ENCODE results near the gene ITCH.
"Not testable (repeated sequence)": the region's sequence is repeated elsewhere in the genome, so short reads cannot be mapped to it uniquely, and the experiment has no call there.

ITCH gene

DNA sequence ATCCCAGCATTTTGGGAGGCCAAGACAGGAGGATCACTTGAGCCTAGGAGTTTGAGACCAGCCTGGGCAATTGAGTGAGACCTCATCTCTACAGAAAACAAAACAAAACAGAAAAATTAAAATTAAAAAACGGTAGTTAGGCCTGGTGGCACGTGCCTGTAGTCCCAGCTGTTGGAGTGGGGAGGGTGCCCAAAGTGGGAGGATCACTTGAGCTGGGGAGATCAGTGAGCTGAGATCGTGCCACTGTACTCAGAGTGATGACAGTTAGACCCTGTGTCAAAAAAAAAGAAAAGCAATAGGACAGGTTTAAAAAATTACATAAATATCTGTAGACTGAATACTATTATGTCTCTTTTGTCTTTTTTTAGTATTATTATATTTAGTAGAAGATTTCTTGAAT is 64.3 kb downstream of the ITCH start:
- Histone ChIP-seq H3K18ac (ENCODE audit: low read length) (no peak overlapping the region), H3K79me1 (ENCODE audit: low read length) (no peaks in the 10 kb centered on the region), H3K4me2 (ENCODE audit: low read length) (no peak overlapping the region), H3K9ac (ENCODE audit: low read length) (no peak overlapping the region), H2AFZ (ENCODE audit: insufficient read depth, low read length, poor library complexity) (no peak overlapping the region), H4K12ac (ENCODE audit: low read depth, low read length) (no peak overlapping the region), H3K4ac (ENCODE audit: low read depth, low read length) (no peak overlapping the region), H3K4me3 (ENCODE audit: low read depth, low read length) (no peak overlapping the region), H3K27me3 (ENCODE audit: insufficient read depth, low read length) (no peaks in the 10 kb centered on the region), H2AK5ac (ENCODE audit: low read length) (no peak overlapping the region), H2BK5ac (ENCODE audit: low read depth, low read length, poor library complexity) (no peak overlapping the region), H3K14ac (ENCODE audit: low read length) (no peak overlapping the region), H4K91ac (ENCODE audit: low read depth, low read length) (no peak overlapping the region), H3K23ac (ENCODE audit: low read length) (no peak overlapping the region), H3K27ac (ENCODE audit: low read depth, low read length) (no peak overlapping the region), H2BK12ac (ENCODE audit: low read length) (no peak overlapping the region), H3K36me3 (ENCODE audit: control insufficient read depth in 1 of 2, insufficient read depth in 2 of 2, low read length in 2 of 2) (peaks cover 24 to 26% of the 10 kb centered on the region in 2 experiments), H3K4me1 (ENCODE audit: control insufficient read depth in 1 of 2, insufficient read depth in 2 of 2, low read length in 2 of 2) (no peaks in the 10 kb centered on the region), H4K8ac (ENCODE audit: low read depth, low read length) (no peak overlapping the region), H3K9me3 (ENCODE audit: insufficient read depth, low read depth, low read length) (no peaks in the 10 kb centered on the region), H2BK120ac (ENCODE audit: insufficient read depth, low read length, poor library complexity) (no peak overlapping the region), H3K79me2 (ENCODE audit: control insufficient read depth, insufficient read depth, low read length, poor library complexity) (no peaks in the 10 kb centered on the region)
- WGBS (ENCODE audit: extremely low coverage, insufficient coverage, insufficient read length): no CpG with 5 or more reads among the region's 3 CpGs
- DNase-seq: no peak

DNA sequence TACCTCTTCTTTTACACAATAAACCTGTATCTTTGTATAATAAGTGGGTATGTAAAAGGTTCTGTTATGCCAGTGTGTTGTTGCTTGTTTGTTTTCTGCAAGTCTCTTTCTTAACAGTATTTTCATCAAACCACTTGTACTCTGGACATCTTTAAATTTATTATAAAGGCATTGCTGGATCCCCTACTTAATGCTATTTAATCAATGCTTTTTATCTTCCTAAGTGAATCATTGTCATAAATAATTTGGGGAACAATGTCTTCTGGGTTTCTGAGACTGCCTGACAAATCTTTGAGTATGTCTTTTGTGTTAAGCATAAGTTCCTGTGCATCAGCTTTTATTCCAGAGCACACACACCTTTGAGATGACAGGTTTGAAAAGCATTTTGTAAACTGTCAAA is 64.7 kb downstream of the ITCH start:
- Histone ChIP-seq H3K4me1 (ENCODE audit: control insufficient read depth in 1 of 2, insufficient read depth in 2 of 2, low read length in 2 of 2) (no peaks in the 10 kb centered on the region), H2BK12ac (ENCODE audit: low read length) (no peak overlapping the region), H3K4me2 (ENCODE audit: low read length) (no peak overlapping the region), H3K14ac (ENCODE audit: low read length) (no peak overlapping the region), H3K4me3 (ENCODE audit: low read depth, low read length) (no peak overlapping the region), H3K79me2 (ENCODE audit: control insufficient read depth, insufficient read depth, low read length, poor library complexity) (no peaks in the 10 kb centered on the region), H3K27me3 (ENCODE audit: insufficient read depth, low read length) (no peaks in the 10 kb centered on the region), H3K9me3 (ENCODE audit: insufficient read depth, low read depth, low read length) (no peaks in the 10 kb centered on the region), H2BK120ac (ENCODE audit: insufficient read depth, low read length, poor library complexity) (no peak overlapping the region), H3K79me1 (ENCODE audit: low read length) (no peaks in the 10 kb centered on the region), H2BK5ac (ENCODE audit: low read depth, low read length, poor library complexity) (no peak overlapping the region), H3K23ac (ENCODE audit: low read length) (no peak overlapping the region), H2AK5ac (ENCODE audit: low read length) (no peak overlapping the region), H4K12ac (ENCODE audit: low read depth, low read length) (no peak overlapping the region), H3K4ac (ENCODE audit: low read depth, low read length) (no peak overlapping the region), H3K36me3 (ENCODE audit: control insufficient read depth in 1 of 2, insufficient read depth in 2 of 2, low read length in 2 of 2) (peaks cover 26 to 29% of the 10 kb centered on the region in 2 experiments), H4K91ac (ENCODE audit: low read depth, low read length) (no peak overlapping the region), H3K18ac (ENCODE audit: low read length) (no peak overlapping the region), H3K27ac (ENCODE audit: low read depth, low read length) (no peak overlapping the region), H2AFZ (ENCODE audit: insufficient read depth, low read length, poor library complexity) (no peak overlapping the region), H4K8ac (ENCODE audit: low read depth, low read length) (no peak overlapping the region), H3K9ac (ENCODE audit: low read length) (no peak overlapping the region)
- DNase-seq: no peak

DNA sequence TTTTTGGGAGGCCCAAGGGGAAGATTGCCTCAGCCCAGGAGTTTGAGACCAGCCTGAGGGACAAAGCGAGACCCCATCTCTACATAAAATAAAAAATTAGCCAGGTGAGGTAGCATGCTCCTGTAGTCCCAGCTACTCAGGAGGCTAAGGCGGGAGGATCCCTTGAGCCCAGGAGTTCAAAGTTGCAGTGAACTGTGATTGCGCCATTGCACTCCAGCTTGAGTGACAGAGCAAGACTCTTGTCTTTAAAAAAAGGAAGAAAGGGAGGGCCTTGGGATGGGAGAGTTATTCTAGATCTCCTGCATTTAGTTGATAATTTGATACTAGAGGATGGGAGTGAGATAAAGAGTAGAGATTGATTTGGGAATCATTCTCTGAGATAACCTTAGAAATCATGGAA is 68.1 kb downstream of the ITCH start:
- no peak overlapping the region for H3K27ac ChIP-seq (ENCODE audit: low read depth, low read length)
- no peak overlapping the region for H4K8ac ChIP-seq (ENCODE audit: low read depth, low read length)
- H3K27me3 ChIP-seq (ENCODE audit: insufficient read depth, low read length): no peaks in the 10 kb centered on the region
- WGBS (ENCODE audit: extremely low coverage, insufficient coverage, insufficient read length): no CpG with 5 or more reads among the region's 3 CpGs
- no peak overlapping the region for H3K23ac ChIP-seq (ENCODE audit: low read length)
- H3K4ac ChIP-seq (ENCODE audit: low read depth, low read length): no peak overlapping the region
- no peak overlapping the region for H3K4me2 ChIP-seq (ENCODE audit: low read length)
- H3K18ac ChIP-seq (ENCODE audit: low read length): no peak overlapping the region
- H4K91ac ChIP-seq (ENCODE audit: low read depth, low read length): no peak overlapping the region
- no peak for DNase-seq
- no peaks in the 10 kb centered on the region for H3K4me1 ChIP-seq (ENCODE audit: control insufficient read depth in 1 of 2, insufficient read depth in 2 of 2, low read length in 2 of 2)
- no peak overlapping the region for H3K14ac ChIP-seq (ENCODE audit: low read length)
- no peaks in the 10 kb centered on the region for H3K9me3 ChIP-seq (ENCODE audit: insufficient read depth, low read depth, low read length)
- H2BK5ac ChIP-seq (ENCODE audit: low read depth, low read length, poor library complexity): no peak overlapping the region
- H3K36me3 ChIP-seq (ENCODE audit: control insufficient read depth in 1 of 2, insufficient read depth in 2 of 2, low read length in 2 of 2): peaks cover 13 to 18% of the 10 kb centered on the region in 2 experiments
- no peak overlapping the region for H2AK5ac ChIP-seq (ENCODE audit: low read length)
- no peak overlapping the region for H2BK12ac ChIP-seq (ENCODE audit: low read length)
- H3K9ac ChIP-seq (ENCODE audit: low read length): no peak overlapping the region
- H3K79me2 ChIP-seq (ENCODE audit: control insufficient read depth, insufficient read depth, low read length, poor library complexity): no peaks in the 10 kb centered on the region
- no peaks in the 10 kb centered on the region for H3K79me1 ChIP-seq (ENCODE audit: low read length)
- H4K12ac ChIP-seq (ENCODE audit: low read depth, low read length): no peak overlapping the region
- H3K4me3 ChIP-seq (ENCODE audit: low read depth, low read length): no peak overlapping the region
- no peak overlapping the region for H2BK120ac ChIP-seq (ENCODE audit: insufficient read depth, low read length, poor library complexity)
- no peak overlapping the region for H2AFZ ChIP-seq (ENCODE audit: insufficient read depth, low read length, poor library complexity)

DNA sequence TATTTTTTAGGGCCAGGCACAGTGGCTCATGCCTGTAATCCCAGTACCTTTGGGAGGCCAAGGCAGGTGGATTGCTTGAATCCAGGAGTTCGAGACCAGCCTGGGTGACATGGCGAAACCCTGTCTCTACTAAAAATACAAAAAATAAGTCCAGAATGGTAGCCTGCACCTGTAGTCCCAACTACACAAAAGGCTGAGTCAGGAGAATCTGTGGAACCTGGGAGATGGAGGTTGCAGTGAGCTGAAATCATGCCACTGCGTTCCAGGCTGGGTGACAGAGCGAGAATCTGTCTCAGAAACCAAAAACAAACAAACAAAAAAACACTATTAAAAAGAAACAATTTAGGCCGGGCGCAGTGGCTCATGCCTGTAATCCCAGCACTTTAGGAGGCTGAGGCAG is 69.6 kb downstream of the ITCH start:
- not testable (repeated sequence) for H2AK5ac ChIP-seq (ENCODE audit: low read length)

More for the DNA sequence above, 69.6 kb downstream of the ITCH start:
- not testable (repeated sequence) for H2BK12ac ChIP-seq (ENCODE audit: low read length); H3K18ac ChIP-seq (ENCODE audit: low read length); H2AFZ ChIP-seq (ENCODE audit: insufficient read depth, low read length, poor library complexity); H3K14ac ChIP-seq (ENCODE audit: low read length); H4K12ac ChIP-seq (ENCODE audit: low read depth, low read length); H3K79me2 ChIP-seq (ENCODE audit: control insufficient read depth, insufficient read depth, low read length, poor library complexity); H3K9ac ChIP-seq (ENCODE audit: low read length); H3K4ac ChIP-seq (ENCODE audit: low read depth, low read length); H3K9me3 ChIP-seq (ENCODE audit: insufficient read depth, low read depth, low read length); DNase-seq; H3K27me3 ChIP-seq (ENCODE audit: insufficient read depth, low read length); H3K4me1 ChIP-seq (ENCODE audit: control insufficient read depth in 1 of 2, insufficient read depth in 2 of 2, low read length in 2 of 2); H3K27ac ChIP-seq (ENCODE audit: low read depth, low read length); H3K4me2 ChIP-seq (ENCODE audit: low read length); H2BK5ac ChIP-seq (ENCODE audit: low read depth, low read length, poor library complexity); H3K23ac ChIP-seq (ENCODE audit: low read length); H4K91ac ChIP-seq (ENCODE audit: low read depth, low read length); H4K8ac ChIP-seq (ENCODE audit: low read depth, low read length); H3K4me3 ChIP-seq (ENCODE audit: low read depth, low read length); H2BK120ac ChIP-seq (ENCODE audit: insufficient read depth, low read length, poor library complexity); H3K79me1 ChIP-seq (ENCODE audit: low read length)
- WGBS (ENCODE audit: extremely low coverage, insufficient coverage, insufficient read length): no CpG with 5 or more reads among the region's 6 CpGs
- H3K36me3 ChIP-seq (ENCODE audit: control insufficient read depth in 1 of 2, insufficient read depth in 2 of 2, low read length in 2 of 2): peaks cover 13 to 15% of the 10 kb centered on the region in 2 experiments
